Right atrium auricular region (tissue), 2 donors: ENCODE measurements around the gene XIST. TPM values are rescaled to one million over a fixed set of nuclear protein-coding genes. Genes with fewer than 3 reads are reported as not detected.
A peak's percentile ranks its signal among the peaks of the same experiment; 100 is the strongest.

ENCODE experiments used
- DNase-seq: peaks from one replicate; pipeline ENCODE4 v3.0.0-alpha.2; 2019; ENCODE audit warnings: low spot score
- H3K27ac ChIP-seq, 2 donors: fragments of 200-600 bp; sonication (generic); 1 replicate in 1 of 2; 2 replicates in 1 of 2; pipeline ENCODE4 v1.5.1; 2016 to 2019
- H3K27me3 ChIP-seq, 2 donors: fragments of 200-600 bp; sonication (generic); one replicate each; pipeline versions ENCODE4 v1.5.1 to v1.6.0; 2017 to 2019
- H3K36me3 ChIP-seq: fragments of 200-600 bp; sonication (generic); one replicate; pipeline ENCODE4 v1.5.1; 2016
- H3K4me1 ChIP-seq, 2 donors: fragments of 200-600 bp; sonication (generic); one replicate each; pipeline versions ENCODE4 v1.5.1 to v1.6.0; 2017 to 2019
- H3K4me3 ChIP-seq, 2 donors: fragments of 200-600 bp; sonication (generic); 1 replicate in 1 of 2; 2 replicates in 1 of 2; pipeline ENCODE4 v1.5.1; 2017 to 2019; ENCODE audit warnings: mild to moderate bottlenecking in 1 of 2, moderate library complexity in 1 of 2
- H3K9me3 ChIP-seq, 2 donors: fragments of 200-600 bp; sonication (generic); one replicate each; pipeline ENCODE4 v1.5.1; 2019
- CTCF ChIP-seq, 2 donors: fragments of 200-600 bp; sonication (generic); IDR thresholded peaks; one replicate each; pipeline ENCODE4 v1.5.1; 2019; ENCODE audit warnings: antibody characterized with exemption in 2 of 2
- total RNA-seq, 2 donors: library from RNA; depleted of rRNA; stranded (reverse); fragments of >200 nt; gene quantifications; one replicate each; pipeline ENCODE4 v1.1.0, GENCODE V29; 2016

The XIST gene
- total RNA-seq, 2 donors from 2014 or later: 73.0 to 81.0 TPM

DNA sequence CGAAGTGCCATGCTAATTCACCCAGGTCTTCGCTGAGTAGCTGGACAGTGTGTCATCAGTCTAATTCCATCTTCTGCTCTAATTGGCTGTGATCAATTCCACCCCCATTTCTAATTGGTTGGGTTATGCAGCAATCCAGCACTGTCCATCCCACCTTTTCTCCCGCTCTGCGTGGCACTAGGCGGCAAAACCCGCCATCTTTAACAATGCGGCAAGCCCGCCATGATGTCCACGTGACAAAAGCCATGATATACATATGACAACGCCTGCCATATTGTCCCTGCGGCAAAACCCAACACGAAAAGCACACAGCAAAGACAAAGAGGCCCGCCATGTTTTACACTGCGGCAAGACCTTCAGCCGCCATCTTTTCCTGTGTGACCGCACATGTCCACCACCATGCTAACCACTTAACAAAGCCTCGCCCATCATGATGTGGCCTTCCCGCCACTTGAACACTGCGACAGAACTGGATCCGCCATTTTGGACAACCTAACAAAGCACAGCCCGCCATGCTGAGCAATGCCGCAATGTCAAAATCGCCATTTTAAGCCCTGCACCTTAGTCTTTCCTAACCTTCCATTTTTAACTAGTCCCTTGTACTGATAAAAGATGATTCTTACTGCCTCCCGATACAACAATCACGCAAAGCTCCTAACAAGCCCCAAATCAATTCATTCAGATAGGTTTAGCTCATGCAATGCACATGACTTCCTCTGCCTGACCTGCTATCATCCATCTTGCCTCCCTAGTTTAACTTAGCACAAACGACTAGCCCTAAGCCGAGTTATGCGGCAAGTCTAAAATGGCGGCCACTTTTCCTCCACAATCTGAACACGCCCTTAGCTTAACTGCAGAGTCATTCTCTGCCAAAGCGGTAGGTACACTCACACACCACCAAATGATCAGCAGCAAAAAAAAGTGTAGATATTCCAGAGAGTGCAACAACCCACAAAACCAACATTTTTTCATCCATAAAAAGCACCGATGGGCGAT lies 1.2 kb downstream of the XIST start:
- peak; percentile 95 for DNase-seq
- no peak for TF ChIP-seq CTCF (IDR thresholded peaks at IDR 0.05)
- Histone ChIP-seq H3K4me3 (peak overlapping the region; percentile 56 to 66), H3K36me3 (no peaks in the 10 kb centered on the region), H3K9me3 (no peaks in the 10 kb centered on the region), H3K27ac (peak overlapping the region; percentile 85 to 86), H3K27me3 (no peaks in the 10 kb centered on the region), H3K4me1 (peaks cover 0 to 25% of the 10 kb centered on the region in 2 donors)

- DNase-seq: no peak
- no peaks in the 10 kb centered on the region for H3K27me3 ChIP-seq
- H3K9me3 ChIP-seq: no peaks in the 10 kb centered on the region
- peak overlapping the region; percentile 53 to 57 for H3K27ac ChIP-seq
- TF ChIP-seq CTCF (IDR thresholded peaks at IDR 0.05): no peak
- peak overlapping the region; percentile 31 to 37 for H3K4me3 ChIP-seq
- H3K36me3 ChIP-seq: no peaks in the 10 kb centered on the region
- peaks cover 0 to 34% of the 10 kb centered on the region in 2 donors for H3K4me1 ChIP-seq
Observed at GRCh38 chrX:73850124-73851013, 2.1 kb downstream of the XIST start.

- no peak for TF ChIP-seq CTCF (IDR thresholded peaks at IDR 0.05)
- peak overlapping the region; percentile 31 to 37 for H3K4me3 ChIP-seq
- no peaks in the 10 kb centered on the region for H3K27me3 ChIP-seq
- no peak overlapping the region for H3K27ac ChIP-seq
- no peak for DNase-seq
- peaks cover 0 to 46% of the 10 kb centered on the region in 2 donors for H3K4me1 ChIP-seq
- no peaks in the 10 kb centered on the region for H3K36me3 ChIP-seq
- H3K9me3 ChIP-seq: no peaks in the 10 kb centered on the region
Observed at GRCh38 chrX:73849073-73849472, 3.4 kb downstream of the XIST start.

DNA sequence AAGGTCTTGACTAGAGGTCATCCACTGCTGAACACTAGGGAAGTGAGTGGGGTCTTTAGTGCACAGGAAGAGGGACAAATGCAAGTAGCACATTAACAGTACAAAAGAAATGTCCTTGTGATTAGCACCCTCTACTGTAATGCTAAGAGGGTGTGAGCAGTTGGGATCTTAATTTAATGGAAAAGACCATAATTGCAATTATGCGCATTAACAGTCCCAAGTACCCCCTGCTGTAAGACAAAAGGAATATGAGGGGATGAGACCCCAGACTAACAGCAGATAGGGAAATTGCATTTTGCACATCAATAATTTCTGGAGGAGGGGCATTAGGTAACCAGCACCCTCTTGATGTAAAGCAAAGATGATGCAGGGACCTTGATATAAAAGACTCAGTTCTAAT lies 4.5 kb downstream of the XIST start:
- DNase-seq: no peak
- Histone ChIP-seq H3K4me1 (peaks cover 0 to 56% of the 10 kb centered on the region in 2 donors), H3K27ac (no peak overlapping the region), H3K36me3 (no peaks in the 10 kb centered on the region), H3K9me3 (no peaks in the 10 kb centered on the region), H3K4me3 (peak overlapping the region in 1 of 2 donors; percentile 37), H3K27me3 (no peaks in the 10 kb centered on the region)
- TF ChIP-seq CTCF (IDR thresholded peaks at IDR 0.05): no peak

GRCh38 chrX:73847100-73847499 lies 5.4 kb downstream of the XIST start:
- no peak overlapping the region for H3K4me3 ChIP-seq
- no peak for DNase-seq
- no peaks in the 10 kb centered on the region for H3K9me3 ChIP-seq
- H3K4me1 ChIP-seq: peaks cover 0 to 65% of the 10 kb centered on the region in 2 donors
- TF ChIP-seq CTCF (IDR thresholded peaks at IDR 0.05): no peak
- H3K27me3 ChIP-seq: no peaks in the 10 kb centered on the region
- H3K27ac ChIP-seq: no peak overlapping the region
- no peaks in the 10 kb centered on the region for H3K36me3 ChIP-seq
